ENCODE measurements around the gene KIAA1191.
"Not testable (repeated sequence)": the region's sequence is repeated elsewhere in the genome, so short reads cannot be mapped to it uniquely, and the experiment has no call there.

KIAA1191 gene, protein sequence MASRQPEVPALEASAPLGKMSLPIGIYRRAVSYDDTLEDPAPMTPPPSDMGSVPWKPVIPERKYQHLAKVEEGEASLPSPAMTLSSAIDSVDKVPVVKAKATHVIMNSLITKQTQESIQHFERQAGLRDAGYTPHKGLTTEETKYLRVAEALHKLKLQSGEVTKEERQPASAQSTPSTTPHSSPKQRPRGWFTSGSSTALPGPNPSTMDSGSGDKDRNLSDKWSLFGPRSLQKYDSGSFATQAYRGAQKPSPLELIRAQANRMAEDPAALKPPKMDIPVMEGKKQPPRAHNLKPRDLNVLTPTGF

DNA sequence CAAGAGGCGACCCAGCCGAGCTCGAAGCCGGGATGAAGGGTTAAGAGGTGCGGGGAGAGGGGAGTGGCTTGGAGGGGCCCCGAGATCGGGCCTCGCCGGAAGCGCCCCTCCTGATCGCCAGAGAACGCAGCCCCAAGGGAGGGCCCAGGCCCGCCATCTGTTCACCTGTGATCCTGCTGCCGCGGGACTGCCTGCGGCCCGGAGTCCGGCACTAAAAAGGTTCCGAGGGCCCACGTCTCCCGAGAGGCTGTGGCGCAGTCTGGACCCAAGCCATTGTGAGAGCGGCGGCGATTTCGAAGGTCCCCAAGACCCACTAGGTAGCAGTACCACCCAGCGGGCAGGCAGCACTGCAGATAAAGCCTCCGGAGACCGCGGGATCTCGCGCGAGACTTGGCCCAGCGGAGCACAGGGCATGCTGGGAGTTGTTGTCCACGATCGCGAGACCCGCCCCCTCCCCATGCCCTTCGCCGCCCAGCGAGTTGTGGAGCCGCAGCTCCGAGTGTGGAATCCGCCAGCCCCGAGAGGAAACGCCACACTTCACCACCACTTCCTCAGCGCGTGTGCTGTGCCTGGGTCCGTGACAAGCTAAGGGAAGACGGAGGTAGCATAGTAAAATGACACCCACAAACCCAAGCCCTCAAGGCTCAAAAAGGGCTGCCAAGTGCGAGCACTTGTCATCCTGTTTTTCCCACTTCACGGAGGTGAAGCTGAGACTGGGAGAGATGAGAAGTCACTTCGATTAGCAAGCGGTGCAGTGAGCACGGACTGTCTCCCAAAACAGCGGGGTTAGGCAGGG is at the start of gene KIAA1191:
TSS of gene KIAA1191 (minus strand) at position 328 of the 796 bp plus-strand sequence. CDS start 2,256 bp downstream, outside the sequence.
- no peak for FAIRE-seq

DNA sequence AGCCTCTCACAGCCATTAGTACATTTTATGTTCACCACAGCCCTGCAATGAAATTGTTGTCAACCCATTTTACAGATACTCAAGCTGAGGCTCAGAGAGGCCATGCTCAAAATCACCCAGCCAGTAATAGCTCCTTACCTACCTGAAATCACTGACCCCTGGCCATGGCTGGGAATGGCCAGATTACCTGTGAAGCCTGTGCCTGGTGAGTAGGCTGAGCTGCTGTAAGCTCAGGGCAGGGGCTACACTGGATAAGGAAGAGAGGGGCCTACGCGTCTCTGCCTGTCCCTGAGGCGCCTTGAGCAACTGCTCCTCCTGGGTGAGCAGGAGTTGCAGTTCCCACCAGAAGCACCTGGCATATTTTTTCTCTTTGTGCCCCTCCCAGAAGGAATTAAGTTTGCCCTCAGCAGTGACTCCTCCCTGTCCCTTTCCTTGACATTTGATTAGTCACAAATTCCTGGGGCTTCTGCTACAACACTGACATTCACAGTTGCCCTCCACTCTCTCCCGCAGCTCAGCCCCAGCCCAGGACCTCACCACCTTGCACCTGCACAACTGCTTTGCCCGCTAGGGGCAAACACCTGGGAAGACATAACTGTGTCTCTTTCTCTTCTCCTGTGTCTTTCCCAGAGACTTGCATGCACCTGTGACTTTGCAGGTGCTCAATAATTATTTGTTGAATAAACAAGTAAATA is 49.1 kb upstream of the KIAA1191 start:
- no peak for FAIRE-seq

- no peak for FAIRE-seq
Observed at GRCh38 chr5:176409765-176410164, 48.2 kb upstream of the KIAA1191 start.

DNA sequence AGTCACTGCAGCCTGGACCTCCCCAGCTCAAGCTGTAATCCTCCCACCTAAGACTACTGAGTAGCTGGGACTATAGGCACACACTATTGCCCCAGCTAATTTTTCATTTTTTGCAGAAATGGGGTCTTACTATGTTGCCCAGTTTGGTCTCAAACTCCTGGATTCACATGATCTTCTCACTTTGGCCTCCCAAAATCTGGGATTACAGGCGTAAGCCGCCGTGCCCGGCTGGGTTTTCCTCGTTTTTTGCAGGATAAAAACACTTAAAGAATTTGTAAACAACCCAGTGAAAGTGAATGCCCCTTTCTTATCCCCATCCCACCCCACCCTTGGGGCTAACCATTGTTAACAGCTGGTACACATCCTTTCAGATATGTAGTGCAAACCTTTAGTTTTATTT is 47.0 kb upstream of the KIAA1191 start:
- FAIRE-seq, result no peak

- FAIRE-seq, result not testable (repeated sequence)
Observed at GRCh38 chr5:176408252-176408573, 46.6 kb upstream of the KIAA1191 start.

DNA sequence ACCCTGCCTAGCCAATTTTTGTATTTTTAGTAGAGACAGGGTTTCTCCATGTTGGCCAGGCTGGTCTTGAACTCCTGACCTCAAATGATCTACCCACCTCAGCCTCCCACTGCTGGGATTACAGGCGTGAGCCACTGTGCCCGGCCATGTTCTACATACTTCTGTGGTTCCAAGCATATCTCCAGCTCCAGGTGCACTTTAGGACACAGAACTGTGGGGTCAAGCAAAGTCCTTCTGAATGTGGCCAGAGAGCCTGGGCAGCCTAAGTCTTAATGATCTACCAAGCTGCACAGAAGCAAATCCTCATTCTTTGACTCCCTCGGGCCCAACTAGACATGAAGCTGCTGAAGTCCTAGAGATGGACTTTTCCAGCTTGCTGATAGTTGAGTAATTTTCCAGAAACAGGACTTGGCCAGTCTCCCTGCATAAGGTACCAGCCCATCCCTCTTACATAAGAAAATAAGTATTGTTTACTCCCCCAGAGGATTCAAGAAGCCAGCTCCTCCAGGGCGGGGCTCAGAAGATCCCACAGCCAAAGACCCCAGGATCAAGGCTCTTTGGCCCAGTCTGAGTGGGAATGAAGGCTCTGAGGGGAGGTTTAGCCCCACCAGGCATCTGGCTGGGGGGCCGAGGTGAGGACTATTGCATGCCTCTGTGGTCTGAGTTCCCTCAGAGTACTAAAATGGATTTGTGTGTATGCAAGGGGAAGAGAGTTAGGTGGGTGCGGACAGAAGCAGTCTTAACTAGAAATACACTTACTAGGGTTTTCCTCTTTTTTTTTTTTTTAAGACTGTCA is 46.1 kb upstream of the KIAA1191 start:
- no peak for FAIRE-seq

DNA sequence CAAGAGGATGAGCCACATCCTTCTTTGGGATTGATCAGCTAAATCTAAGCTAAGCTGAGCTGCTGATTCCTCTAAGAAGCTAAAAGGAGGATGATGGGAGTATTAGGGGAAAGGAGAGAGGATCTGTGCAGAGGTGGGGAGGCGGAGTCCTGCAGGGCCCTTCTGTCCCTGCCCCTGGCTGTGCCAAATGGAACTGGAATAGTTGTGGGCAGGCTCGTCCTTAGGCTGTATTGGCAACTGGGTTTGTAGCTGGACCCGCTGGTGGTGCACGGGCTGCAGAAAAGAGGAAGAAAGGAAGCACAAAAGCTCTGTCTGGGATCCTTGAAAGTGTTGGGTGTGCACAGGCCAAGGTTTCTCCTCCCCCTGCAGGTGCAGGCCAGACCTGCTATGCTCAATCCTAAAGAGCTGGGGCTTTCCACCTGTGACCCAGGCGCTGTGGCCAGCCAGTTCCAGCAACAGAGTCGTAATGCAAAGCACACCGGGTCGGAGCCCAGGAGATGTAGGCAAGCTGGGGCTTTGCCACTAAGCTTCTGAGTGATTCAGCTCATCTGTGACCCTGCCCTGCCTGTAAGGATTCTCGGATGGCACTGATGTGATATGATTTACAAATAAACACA is 45.0 kb upstream of the KIAA1191 start:
- no peak for FAIRE-seq

GRCh38 chr5:176405656-176406435 is 44.3 kb upstream of the KIAA1191 start:
- no peak for FAIRE-seq

- FAIRE-seq, result no peak
Observed at GRCh38 chr5:176401281-176402205, 40.0 kb upstream of the KIAA1191 start.

DNA sequence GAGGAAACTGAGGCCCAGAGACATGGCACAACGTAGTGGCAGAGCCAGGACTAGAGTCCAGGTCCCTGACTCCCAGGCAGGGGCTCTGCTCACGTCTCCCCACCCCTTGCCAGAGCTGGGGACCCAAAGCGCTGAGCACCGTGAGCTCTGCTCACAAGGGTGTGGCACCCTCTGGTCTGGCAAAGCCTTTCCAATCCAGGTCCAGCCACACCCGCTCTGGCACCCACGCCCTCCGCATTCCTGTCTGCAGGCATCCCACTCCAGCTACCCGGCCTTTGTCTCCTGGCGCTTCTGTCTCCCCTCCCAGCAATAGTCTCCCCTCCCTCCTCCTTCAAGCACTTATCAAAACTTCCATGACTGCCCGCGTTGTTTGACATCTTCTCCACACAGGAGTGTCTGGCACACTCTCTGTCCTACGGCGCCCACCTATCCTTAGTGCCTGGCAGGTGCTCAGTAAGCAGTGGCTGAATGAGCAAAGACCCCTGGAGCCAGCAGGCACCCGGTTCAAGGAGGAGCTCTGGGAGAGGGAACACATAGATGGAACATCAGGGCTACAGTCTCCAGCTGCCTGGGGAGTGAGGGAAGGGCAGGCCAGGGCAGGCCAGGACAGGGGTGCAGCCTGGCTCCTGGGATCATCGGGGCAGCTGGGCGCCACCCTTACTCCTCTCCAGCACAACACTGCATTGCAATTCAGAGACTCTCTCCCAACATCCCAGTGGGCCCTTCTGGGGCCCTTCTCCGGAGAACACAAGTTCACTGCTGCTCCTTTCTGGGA is 39.0 kb upstream of the KIAA1191 start:
- FAIRE-seq, result no peak

DNA sequence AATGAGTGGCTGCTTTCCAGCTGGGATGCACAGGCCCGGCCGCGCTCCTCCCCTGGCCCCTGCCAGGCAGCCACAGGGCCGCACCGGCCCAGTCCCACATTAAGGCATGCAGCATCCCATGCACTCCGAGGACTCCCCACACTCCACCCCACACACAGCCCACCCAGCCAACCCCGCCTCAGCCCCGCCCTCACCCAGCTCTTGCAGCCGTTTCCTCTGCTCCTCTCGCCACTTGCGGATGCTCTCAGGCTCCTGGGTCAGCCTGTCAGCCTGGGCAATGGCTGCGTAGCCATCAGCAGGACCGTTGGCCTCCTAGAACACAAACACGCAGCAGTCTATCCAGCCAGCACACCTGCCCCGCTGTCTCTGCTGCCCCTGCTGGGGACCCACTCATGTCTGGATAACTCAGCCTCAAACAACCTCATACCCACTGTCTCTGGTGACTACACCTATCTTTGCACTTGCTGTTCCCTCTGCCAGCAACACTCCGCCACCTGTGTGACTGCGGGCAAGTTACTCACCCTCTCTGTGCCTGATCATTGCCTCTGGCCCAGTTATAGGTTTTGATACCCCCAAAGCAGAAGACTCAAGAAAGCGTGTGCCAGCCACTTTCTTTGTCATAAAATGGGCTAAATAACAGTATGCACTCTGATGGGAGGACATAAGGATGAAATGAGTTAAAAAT is 36.3 kb upstream of the KIAA1191 start:
- no peak for FAIRE-seq

DNA sequence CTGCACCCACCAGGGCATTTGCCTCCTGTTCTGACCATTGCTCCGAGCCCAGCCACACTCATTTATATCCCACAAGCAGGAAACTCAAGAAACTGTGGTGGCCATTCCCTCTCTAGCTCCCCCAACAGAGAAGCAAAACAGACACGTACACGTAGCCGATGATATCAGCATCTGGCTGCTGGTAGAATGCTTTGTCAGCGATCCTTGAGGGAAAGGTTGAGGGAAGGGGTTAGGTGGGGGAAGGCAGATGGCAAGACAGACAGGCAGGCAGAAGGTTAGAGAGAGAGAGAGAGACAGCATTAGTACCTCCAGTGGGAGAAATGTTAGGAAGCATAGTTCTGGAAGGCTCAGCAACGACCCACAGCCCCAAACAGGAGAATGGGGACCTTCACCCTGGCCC is 34.8 kb upstream of the KIAA1191 start:
- no peak for FAIRE-seq

- no peak for FAIRE-seq
Observed at GRCh38 chr5:176394881-176395675, 33.5 kb upstream of the KIAA1191 start.

DNA sequence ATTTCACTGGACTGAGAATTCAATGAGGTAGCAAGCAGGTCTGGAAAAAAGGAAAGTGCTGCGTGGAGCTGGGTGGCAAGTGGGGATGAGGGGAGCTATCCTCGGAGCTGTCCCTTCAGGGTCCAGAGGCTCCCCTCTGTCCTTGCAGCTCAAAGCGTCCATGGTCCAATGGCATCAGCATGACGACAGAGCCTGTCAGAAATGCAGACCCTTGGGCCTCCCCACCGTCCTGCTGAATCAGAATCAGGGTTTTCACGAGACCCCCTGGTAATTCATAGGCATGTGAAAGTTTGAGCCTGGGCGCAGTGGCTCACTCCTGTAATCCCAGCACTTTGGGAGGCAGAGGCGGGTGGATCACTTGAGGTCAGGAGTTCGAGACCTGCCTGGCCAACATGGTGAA is 32.5 kb upstream of the KIAA1191 start:
- no peak for FAIRE-seq

- FAIRE-seq, result no peak
Observed at GRCh38 chr5:176392526-176392925, 31.0 kb upstream of the KIAA1191 start.

DNA sequence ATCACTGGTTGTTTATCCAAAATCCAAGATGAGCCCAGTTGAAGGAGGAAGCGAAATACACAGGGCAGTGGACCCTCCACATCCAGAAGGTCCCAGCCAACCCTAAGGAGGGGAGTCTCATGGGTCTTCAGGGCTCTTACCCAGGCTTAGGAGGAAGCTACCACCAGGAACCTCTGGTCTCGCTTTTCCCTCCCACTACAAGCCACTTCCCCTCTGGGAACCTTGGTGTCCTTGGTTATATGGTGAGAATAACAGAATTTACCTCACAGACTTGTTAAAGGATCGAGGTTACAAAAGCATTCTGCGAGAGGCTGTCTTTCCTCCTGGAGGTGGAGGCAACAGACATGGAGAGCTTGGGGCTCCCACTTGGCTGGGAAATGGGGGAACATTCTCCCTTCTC is 30.4 kb upstream of the KIAA1191 start:
- FAIRE-seq, result no peak

GRCh38 chr5:176391479-176391878 is 29.9 kb upstream of the KIAA1191 start:
- no peak for FAIRE-seq

Data from TTC549 (cell line).